GM19035 (cell line): ENCODE data around the gene PTPRT.
"Not testable (repeated sequence)": the region's sequence is repeated elsewhere in the genome, so short reads cannot be mapped to it uniquely, and the experiment has no call there.

Experiments
- ATAC-seq: cut with Tn5 transposase; IDR thresholded peaks from one replicate; pipeline ENCODE4 v1.9.1; 2021; ENCODE audit not compliant: unreplicated experiment

The PTPRT gene

DNA sequence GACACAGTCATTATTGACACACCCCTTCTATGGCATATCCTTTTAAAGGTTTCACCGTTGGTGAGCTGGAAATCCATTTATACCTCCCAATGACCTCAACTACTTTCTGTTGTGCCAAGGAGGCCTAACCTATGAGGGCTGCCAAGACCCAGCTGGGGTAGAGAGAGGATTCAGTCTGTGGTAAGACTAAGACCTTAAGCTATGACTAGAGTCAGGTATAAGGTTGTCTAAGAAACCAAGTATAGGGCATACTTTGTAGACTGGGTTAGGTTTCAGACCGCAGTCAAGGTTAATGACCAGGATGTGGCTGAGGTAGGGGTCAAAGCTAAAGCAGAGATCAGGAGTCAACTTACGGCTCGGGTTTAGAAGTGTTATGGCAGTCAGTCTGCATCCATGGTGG lies 930.3 kb downstream of the PTPRT start:
- ATAC-seq, result no peak

DNA sequence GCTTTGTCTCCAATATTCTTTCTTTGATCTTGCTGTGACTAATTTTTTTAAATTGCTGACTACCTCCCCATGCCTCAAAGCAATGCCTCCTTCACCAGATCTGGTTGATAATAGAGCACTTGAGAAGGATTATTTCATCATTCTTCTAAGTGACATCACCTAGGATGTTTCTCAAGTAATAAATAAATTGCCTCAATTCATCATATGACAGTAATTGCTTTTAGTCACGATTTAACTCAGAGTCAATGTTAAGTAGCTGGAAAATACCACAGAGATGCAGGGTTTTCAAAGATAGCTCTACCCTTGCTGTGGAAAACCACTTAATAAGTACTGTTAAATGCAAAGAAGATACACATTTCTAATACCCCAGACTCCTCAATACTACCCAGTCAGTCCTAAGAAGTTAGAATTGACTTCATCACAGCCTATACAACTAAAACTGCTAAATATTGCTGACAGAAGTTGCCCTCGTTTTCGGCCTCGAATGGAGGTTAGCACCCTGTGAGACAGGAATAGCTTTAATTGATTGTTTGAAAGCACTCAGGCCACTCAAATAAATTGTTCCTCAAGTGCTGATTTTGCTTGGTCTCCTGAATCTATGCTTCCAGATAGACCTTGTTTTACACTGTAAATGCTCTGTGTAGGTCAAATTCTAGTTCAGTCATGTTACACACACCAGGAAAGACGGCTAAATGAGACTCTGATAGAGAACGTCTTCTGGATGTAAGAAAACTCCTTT lies 931.0 kb downstream of the PTPRT start:
- no peak for ATAC-seq

DNA sequence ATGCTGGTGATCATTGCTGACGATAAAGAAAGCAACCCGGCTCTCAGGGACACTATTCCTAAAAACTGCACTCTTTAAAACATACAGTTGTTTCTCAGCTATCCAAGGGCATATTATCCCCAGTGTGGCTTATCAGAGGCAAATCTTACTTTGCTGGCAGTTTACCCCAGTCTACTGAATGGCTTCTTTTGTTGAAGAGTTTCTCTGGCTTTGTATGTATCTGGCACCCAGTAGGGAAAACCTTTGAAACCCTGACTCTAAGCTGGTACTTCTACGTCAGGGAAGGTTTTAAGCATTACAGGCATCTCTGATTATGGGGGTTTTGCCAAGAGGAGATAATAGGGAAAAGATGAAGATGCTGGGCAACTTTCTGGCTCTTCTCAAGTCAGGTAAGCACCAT lies 933.9 kb downstream of the PTPRT start:
- no peak for ATAC-seq

DNA sequence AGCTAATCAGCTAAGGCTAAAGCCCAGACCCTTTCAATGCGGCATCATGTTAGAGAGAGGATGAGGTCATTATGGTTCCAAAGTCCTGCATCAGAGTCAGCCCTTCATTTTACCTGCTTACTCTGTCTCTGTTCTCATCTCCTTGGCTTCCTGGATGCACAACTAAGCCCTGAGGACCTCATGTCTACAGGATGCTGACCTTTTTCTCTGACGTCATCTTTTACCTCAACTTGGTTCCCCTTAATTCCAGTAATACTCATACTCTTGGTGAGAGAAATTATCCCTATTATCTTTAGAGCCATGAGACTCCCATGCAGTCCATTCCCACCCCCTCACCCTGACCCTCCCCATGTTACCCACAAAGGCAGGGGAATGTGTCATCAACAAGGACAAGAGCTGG lies 935.0 kb downstream of the PTPRT start:
- no peak for ATAC-seq

DNA sequence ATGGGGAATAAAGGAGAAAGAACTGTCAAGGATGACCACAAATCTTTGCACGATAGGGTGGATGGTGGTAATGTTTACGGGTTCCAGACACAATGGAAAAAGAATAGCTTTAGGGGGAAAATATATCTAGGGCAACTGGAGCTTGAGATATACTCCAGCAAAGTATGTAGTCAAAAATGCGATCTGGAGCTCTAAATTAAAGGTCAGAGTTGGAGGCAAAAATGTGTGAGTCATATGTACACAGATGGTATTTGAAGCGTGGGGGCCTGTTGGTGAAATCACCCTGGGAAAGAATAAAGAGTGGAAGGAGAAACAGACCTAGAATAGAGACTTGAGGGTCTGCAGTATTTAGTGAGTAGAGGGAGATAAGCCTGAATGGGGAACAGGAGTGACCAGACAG lies 937.6 kb downstream of the PTPRT start:
- no peak for ATAC-seq

DNA sequence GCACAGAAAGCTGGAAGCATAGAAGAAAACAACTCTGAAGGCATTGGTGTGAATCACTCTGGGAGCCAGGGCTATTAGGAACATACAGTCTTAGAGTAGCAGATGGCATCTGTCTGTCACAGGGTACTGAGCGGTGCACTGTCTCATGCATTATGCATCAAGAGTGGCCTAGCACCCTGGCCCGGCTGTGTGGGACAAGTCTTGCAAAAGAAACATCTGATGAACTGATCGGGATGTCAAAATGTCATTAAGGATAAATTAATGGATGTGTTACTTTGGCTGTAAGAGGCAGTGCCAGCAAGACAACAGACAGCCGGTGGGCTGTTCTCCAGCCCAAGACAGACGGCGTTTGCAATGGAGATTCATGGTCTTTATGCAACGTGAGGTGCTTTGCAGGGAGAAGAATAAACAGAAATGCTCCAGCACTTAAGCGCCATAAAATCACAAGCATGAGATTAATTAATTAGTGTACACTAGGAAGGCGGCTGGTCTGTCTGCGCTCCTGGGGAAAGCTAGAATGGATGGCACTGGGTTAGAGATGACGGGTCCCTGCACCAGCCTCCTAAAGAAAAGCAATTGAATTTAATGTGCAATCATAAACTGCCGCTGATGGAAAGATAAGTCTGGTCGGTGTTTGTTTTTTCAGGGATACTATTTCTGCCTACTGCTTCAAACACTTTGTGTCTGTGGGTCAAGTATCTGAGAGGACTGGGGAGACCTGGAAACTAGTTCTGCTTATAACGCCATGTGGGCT lies 970.9 kb downstream of the PTPRT start:
- ATAC-seq, result no peak

DNA sequence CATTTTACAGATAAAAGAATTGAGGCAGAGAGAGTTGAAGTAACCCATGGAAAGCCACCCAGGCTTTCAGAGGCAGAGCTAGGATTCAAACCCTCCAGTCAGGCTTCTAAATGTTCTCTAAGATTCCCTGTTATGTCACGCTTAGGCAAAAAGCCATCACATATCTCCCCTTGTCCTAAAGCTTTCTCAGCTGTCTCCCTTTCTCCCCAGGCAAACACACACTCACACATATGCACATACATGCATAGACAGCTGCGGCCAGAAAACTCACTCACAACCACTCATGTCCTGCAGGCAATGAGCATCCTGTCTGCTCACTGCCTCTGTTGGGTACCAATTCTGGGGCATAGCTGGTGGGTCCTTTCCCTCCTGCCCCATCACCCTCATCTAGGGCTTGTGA lies 975.6 kb downstream of the PTPRT start:
- ATAC-seq, result no peak

DNA sequence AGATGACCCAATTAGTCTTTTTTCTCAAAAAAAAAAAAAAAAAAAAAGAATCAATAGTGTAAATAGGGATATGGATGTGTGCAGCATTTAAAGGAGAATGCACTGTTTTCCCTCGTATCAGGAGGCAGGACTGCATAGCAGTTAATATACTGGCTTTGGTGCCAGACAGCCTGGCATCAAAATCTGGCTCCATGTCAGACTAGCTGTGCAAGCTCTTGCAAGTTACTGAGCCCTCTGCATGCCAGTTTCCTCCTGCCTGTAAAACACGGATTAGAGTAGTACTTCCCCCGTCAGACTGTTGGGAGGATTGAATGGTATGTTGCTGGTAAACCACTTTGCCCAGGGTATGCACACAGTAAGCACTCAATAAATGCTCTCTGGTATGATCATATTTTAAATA lies 977.3 kb downstream of the PTPRT start:
- no peak for ATAC-seq

DNA sequence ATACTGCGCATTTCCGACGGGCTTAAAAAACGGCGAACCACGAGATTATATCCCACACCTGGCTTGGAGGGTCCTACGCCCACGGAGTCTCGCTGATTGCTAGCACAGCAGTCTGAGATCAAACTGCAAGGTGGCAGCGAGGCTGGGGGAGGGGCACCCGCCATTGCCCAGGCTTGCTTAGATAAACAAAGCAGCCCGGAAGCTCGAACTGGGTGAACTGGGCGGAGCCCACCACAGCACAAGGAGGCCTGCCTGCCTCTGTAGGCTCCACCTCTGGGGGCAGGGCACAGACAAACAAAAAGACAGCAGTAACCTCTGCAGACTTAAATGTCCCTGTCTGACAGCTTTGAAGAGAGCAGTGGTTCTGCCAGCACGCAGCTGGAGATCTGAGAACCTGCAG lies 983.1 kb downstream of the PTPRT start:
- not testable (repeated sequence) for ATAC-seq

DNA sequence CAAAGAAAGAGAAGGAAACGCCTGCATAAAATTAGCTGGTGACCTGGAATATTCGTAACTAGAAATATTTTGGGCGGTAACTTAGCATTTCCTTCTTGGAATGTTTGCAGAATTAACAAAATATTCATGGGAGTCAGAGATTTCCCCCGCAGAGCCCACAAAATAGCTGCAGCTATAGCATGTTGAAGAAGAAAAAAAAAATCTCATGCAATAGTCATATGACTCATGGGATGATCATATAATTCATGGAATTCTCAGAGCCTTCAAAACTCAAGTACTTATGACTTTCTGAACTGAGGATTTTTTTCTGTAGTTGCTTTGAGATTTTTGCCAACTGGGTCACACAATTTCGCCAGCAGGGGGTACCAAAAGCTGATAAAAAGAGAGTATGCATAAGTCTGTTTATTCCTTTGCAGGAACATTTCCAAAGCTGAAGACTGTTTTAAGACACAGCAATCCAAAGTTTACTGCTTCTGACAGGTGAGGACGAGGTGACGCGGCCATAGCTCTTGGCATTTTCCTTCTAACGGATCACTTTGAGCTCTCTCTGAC lies 985.5 kb downstream of the PTPRT start:
- no peak for ATAC-seq

DNA sequence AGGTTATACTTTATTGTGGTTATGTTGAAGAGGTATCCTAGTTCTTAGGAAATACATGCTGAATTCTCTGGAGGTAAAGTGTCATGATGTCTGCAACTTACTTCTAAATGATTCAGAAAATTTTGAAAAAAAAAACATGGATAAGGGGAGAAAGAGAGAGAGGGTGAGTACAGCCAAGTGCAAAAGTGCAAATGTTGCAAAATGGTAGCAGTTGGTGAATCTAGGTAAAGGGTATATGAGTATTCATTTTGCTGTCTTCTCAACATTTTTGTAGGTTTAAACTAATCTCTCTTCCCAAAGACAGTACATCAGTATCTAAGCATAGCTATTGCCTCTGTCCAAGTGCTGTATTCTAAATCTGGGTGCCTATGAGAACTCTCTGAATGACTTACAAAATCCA lies 992.1 kb downstream of the PTPRT start:
- no peak for ATAC-seq

DNA sequence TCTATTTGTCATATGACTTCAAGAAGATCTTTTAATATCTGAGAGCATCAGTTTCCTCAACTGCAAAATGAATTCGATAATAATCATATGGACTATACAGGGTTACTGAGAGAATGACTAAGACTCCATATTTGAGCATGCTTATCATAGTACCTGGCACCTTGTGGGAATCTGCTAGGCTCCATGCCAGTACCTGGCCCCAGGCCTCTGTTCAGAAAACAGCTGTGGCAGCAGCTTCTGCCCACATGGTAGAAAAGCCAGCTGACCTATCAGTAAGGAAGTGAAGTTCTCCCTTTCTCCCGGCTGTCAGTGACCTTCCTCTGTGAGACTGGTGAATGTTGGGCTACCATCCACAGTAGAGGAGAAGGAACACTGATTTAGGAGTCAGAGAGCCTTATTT lies 996.6 kb downstream of the PTPRT start:
- ATAC-seq, result no peak

DNA sequence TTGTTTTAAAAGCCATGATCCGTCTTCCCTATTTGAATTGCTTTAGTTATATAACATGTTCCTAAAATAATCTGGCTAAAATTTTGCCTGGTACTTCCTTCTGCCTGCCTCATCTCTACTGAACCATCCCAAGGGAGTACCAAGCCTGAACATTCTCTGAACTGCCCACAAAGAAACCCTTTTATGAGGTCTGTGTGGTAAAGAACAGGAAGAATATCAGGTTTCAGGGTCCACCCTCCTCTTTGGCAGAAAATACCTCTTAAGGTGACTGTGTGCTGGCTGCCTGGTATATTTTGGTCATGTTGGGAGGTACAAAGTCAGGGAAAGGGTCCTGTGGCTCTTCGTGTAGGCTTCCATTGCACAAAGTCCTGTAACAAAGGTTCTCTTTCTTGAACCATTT lies 997.4 kb downstream of the PTPRT start:
- no peak for ATAC-seq

DNA sequence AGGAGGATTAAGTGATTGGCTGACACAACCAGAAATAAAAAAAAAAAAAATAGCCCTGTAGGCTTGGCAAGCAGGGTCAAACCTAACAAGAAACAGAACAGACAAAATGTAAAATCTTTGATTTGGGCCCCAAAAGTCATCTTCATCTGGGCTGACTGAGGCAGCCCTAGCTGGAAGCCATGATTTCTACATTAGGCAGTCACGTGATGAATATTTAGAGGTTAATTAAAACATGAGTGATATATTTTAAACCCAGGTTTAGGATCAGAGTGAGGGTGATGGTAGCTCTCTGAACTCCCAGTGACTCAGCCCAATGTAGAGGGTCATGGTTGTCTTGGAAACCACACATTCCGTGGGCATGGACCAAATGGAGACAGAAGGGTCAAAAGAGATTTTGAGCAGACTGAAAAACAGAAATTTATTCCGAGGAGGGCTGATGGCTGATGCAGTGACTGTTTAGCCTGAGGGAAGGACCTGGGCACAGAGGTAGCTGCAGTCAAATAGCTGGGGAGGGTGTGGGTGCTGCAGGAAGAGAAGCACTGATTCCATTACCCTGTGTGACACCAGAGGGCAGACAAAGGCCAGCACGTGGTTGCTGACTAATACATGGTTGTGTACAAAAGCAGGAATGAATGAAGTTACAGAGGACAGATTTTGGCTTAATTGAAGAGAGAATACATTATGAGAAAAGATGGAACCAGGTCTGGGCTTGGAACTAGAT lies 998.4 kb downstream of the PTPRT start:
- ATAC-seq, result no peak

DNA sequence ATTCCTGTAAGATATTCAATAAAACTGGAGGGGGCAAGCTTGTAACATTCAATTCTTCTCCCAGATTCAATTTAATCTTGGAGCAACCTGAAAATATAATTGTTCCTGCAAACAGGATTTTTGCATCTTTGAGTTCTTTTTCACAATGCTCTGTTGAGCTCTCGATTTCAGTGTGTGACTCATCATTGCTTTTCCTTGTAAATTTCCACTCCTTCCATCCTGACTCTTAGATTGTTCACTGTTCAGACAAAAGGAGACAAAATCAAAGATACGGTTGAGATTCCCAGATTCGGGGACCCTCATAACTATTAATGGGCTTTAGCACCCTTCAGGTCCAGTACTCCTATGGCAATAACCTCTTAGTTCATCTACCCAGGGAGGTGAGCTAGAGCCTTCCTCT lies 999.6 kb downstream of the PTPRT start:
- no peak for ATAC-seq

DNA sequence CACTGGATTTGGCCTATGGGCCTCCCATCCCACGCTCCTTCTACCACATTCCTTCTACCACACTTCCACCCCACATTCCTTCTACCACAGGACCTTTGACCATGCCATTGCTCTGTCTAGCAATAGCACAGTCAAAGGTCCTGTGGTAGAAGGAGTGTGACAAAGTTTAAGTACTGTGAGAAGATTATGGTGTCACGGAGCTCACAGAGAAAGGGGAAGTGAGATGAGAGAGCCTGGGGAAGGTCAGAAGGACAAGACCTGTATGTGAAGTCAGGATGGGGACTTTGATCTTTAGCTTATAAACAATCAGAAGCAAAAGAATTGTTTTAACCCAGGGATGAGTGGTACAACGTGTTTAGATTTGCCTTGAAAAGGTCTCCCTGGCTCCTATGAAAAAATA lies 1003.4 kb downstream of the PTPRT start:
- ATAC-seq, result no peak

DNA sequence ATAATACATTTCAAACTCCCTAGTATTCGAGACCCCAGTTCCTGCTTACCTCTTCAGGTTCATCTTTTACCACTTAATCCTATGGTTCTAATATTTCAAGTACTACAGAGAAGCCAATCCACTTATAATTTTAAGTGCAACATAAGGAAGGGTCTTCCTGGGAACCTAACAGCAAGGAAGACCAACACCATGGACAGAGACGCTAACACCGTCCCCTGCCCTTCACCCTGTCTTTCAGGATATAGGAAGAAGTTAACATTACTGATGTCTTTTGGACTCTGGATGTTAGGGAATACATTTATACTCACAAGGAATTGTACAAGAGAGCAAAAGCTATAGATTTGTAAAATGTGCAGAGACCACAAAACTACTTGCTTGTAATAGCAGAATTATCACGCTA lies 1006.6 kb downstream of the PTPRT start:
- ATAC-seq, result no peak

DNA sequence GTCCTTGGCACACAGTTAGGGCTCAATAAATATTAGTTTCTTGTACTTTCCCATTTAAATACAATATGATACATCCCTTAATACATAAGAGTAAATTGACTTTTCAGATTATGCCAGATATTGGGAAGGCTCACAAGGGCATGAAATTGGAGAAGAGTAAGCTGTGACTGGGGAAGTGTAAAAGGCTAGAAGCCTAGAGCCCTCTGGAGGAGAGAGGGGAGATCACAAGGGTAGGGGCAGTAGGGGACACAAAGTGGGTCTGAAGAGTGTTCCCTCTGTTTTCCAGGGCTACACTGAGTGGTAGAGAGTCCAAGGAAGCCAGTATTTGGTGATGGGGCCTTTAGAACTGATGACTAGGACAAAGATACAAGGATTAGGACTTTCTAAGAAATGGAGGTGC lies 1008.6 kb downstream of the PTPRT start:
- no peak for ATAC-seq

DNA sequence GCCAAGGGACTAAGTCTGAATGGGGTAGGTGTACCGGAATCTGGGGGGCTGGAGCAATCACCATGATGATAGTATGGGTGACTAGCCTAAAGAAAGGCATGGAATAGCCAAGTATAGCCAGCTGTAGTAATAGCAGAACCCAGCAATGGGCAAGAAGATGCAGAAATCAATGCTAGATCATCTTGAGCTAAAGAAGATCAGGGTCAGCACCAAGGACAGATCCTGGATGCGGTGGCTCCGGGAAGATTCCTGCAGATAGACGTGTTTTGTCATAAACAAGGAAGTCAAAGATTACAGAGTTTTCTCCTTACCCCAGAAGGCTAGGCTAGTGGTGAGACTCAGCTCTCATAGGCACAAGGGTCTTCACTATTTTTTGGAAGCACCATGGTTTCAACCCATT lies 1009.9 kb downstream of the PTPRT start:
- no peak for ATAC-seq

DNA sequence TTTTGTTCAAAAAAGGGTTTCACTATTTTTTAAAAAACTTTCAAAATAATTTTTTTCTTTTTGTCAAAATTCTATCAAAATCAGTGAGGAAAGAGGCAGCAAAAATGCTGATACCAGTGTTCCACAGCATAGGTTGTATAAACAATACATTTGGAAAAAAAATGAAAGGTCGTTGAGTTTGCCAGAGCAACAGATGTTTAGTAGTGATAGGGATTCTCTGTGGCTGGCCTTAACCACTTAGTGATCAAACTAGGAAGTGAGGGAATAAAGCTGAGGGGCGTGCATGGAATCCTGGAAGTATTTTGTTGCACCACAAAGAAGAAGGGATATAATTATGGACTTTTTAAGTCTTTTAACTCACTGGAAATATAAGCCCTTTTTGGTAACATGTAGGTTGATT lies 1016.3 kb downstream of the PTPRT start:
- ATAC-seq, result no peak

DNA sequence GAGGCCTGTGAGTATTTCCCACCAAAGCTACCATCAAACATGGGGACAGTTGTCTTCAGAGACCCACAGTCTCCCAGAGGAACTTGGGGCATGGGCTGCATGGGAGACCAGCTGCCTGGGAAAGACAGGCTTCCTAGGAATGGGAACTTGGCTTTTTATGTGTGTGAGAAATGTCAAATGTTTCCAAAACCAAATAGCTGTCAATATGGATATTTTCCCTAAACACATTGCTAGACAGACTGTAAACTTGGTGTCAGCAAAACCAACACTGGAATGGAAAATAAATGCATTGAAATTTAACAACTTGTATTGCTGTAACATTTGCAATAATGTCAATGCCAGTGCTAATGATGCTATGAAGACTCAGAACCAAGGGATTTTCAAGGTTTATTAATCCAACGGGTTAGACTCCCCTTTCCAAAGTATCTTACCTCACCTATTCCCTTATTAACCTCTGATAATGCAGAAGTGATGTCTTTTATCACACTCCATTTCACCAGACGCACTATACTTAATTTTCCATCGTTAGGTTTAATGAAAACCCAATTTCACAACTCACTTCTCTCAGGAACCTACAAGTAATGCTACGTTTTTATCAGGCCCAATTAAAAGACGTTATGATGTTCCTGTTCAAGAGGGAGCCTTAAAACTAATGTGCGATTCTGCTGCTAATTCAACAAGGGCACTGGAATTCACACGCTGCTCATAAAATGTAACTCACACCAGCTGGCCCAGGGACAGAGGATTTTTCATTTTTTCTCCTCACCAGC lies 1025.4 kb downstream of the PTPRT start:
- no peak for ATAC-seq
